NCI-H748 (cell line): Measurements from ENCODE around the gene NDUFAF8.
A peak's percentile ranks its signal among the peaks of the same experiment; 100 is the strongest.

Source experiments
- DNase-seq: peaks from one replicate; lab custom pipeline; 2025; ENCODE audit not compliant: unreplicated experiment; lab: John Stamatoyannopoulos, UW

The NDUFAF8 gene

DNA sequence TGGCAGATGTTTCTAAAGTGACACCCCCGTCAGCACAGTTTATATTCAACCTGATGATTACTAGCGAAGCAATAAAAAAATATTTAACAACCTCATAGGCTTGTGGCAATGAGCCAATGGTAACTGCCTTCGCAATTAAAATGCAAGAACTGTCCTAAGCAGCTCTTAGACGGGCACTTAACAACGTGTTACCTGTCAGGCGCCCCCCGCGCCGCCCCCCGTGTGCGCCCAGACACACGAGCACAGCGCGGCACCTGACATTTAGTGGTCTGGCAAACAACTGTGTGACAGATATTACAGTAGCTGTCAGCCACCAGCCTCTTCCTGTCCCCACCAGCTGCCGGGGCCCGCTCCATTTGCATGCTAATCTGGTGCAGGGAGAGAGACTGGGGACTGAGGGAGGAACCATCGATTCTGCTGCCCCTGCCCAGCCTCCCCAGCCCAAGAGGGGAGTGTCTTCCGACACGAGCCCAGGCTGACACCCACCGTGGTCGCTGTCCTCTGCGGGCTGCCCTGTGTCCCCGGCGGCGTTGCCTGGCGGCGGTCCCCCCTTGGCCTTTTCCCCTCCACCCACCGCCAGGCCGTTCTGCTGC is 12.7 kb downstream of the NDUFAF8 start:
- peak; percentile 96 for DNase-seq

DNA sequence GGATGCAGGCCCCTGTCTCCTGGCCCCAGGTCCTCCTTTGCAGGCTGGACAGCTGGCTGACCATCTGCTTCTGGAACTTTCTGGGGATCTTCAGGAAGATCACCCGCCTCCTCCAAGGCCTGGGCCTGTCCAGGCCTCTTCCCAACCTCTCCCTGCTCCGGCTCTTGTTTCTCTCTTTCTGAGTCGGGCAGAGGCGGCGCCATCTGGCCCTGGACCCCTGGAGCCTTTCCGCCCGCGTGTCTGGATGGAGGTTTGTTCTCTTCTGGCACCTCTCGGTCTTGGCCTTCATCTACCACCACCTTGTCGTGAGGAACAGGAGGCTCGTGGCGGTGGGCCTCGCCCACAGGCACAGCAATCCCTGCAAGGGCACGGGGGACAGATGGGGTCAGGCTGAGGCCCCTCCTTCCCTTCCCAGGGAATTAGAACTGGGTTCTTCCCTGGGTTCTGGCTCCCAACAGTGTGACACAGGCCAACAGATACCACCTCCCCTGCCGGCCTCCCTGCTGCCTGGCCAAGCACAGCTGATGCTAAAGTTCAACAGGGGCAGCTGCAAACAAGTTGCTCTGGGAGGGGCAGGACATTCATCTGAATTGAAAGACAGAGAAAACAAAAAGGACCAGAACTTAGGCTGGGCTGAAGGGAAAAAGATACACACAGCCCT is 13.3 kb downstream of the NDUFAF8 start:
- peak; percentile 22 for DNase-seq

DNA sequence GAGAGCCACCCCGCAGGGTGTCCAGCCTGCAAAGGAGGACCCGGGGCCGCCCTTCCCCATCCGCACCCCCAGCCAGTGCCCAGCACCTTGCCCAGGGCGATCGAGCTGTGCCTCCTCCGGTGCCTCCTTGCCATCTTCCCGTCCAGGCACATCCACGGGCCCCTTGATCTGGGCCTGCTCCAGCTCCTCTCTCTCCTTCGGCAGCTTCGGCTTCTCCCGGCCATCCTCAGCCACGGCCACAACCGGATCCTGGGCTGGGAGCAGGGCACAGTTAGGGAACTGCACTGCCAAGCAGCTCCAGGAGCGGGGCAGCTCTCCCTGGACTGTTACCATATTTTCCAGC is 13.8 kb downstream of the NDUFAF8 start:
- no peak for DNase-seq

DNA sequence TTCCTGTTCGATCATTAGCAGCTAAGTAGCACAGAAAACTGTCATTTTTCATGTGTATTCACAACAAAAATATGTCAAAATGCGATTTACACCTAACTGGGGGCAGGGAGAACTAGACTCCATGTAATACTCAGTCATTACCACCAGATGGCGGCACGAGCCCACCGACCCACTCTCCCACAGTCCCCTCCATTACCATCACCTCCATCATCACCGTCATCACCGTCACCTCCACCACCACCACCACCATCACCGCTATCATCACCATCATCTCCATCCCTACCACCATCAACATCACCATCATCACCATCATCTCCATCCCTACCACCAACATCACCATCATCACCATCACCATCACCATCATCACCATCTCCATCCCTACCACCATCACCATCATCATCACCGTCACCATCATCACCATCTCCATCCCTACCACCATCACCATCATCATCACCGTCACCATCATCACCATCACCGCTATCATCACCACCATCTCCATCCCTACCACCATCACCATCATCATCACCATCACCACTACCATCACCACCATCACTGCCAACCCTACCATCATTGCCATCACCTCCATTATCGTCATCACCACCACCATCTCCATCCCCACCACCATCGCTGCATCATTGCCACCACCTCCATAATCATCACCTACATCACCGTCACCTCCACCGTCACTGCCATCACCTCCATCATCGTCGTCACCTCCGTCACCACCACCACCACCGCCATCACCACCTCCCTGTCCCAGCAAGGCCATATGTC is 14.4 kb downstream of the NDUFAF8 start:
- peak; percentile 31 for DNase-seq

DNA sequence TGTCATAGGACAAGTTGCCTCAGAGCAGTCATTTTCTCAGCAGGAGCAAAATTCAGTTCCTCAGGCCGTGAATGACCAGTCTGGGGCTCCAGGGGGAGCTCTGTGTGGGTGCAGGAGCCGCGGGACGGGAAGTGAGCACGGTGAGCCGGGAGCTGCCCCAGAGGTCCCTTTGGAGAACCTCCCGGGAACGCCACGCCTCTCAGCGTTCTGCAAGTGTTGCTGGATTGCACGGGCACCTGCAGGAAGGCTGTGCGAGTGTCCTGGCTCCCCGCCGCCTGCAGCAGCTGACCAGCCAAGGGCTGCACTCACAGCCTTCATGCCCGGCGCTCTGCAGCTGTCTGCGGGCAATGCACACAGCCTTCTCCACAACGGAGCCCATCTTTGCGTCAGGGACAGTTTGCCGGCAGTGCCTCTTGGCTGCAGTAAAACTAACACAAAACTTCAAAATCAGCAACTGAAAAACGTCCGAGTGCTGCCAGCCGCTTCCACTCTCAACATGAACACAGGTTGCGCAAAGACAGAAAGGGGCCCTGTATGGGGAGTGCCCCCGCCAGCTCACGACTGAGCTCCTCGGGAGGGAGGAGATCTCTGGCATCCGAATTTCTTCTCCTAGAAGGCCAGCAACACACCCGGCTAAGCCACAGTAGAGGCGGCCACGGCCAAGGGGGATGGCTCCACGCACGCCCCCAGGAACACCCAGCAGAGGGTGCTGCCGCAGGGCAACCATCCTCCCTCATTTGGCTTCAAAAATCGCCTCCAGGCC is 16.0 kb downstream of the NDUFAF8 start:
- peak; percentile 72 for DNase-seq

DNA sequence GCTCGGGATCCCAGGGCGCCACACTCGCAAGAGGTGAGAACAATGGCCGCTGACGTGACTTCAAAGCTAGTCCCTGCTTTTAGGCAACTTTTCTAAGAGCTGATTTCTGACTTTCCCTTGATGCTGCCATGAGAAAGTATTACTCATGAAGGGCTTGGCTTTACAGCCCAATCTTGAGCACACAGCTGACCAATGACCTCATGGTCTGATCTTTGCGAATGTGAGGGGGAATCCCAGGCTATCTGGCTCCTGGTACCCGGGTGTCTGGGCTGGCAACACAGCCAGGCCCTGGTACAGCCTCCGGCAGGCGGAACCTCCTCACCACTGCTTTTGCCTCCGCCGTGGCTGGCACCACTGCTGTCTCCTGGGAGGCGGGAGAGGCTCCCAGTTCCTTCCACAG is 17.5 kb downstream of the NDUFAF8 start:
- no peak for DNase-seq

DNA sequence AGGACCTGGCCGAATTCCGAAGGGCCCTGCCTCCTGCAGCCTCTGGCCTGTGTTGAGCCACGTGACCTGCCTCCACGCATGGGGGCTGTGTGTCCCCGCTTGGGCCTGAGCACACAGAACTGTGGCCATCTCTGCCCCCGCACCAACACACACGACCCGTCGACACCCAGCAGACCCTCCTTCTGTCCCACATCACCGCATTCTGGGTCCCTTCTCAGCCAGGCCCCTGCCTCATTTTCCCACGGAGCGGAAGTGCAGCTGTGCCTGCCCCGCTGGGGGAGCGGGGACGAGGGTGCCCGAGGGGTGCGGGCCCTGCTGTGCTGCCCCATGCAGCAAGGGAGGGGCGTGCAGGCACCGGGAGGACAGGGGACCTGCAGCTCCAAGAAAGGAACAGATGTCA is 18.4 kb downstream of the NDUFAF8 start:
- no peak for DNase-seq

DNA sequence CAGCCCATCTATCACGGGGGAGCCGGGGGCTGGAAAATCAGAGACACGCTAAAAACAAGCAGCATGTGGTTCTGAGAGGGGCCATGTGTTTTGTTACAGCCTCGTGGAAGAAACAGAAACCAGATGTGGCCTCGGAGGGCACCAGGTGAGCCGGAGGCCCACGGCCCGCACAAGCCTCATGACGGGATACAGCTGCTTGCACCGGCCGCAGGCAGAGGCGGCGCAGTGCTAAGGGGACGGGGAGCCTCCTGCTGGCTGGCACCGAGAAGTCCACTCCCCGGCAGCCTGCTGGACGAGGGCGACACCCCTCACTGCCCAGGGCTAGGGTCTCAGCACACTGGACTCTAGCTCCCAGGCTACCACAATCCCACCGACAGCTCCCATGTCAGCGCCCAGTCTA is 19.2 kb downstream of the NDUFAF8 start:
- no peak for DNase-seq

DNA sequence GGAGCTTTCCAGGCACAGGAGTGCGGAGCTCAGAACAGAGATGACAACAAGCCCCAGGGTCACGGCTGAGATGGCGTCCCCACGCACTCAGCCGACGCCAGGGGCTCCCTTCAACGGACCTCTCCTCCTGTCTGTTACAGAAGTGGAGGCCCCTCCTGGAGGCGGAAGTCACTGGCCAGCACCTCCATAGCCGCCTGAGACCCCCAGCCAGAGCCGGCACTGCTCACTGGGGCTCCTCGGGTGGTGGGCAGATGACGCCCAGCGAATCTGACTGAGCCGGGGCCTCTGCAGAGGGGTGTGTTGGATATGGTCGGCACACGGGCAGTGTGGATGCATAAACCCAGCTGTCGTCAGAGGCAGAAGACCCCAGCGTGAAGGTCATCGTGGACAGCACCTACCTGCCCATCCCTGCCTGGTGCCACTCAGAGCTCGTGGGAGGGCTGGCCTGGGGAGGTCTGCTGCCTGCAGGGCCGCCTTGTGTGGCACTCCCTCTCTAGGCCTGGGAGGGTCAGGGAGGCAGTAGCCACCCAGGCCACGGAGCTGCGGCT is 20.0 kb downstream of the NDUFAF8 start:
- DNase-seq: no peak

DNA sequence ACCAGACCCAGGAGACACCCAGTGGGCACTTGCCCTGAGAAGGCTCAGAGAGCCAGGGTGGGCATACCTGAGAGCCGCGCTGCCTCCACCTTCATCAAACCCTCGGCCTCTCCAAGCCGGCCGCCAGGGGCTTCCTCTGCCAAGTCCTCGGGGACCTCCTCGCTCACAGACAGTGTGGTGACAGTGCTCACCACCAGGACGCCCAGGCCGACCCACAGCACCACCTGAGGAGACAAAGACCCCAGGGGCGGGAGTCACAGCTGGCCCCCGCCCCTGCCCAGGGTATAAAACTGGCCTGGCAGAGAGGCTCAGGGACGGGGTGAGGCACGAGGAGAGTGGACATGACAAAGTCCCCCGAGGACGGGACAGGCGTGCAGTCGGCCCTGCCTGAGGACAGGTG is 21.1 kb downstream of the NDUFAF8 start:
- DNase-seq: no peak

DNA sequence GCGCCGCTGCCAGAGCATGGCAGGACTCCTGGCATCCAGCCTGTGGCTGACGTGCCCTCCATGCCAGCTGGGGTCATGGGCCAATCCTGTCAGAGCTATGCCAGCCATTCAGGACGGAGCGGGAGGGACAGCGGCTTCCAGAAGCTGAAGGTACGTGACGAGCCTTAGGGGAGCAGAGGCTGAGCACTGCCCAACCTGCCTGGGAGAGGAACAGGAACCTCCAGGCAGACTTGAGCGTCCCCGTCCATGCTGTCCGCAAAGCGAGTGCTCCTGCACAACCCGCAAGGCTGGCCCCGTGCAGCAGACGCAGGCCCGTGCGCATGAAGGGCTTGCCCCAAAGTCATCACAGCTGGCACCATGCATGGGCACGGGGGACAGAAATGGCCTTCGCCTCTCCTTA is 21.5 kb downstream of the NDUFAF8 start:
- no peak for DNase-seq

DNA sequence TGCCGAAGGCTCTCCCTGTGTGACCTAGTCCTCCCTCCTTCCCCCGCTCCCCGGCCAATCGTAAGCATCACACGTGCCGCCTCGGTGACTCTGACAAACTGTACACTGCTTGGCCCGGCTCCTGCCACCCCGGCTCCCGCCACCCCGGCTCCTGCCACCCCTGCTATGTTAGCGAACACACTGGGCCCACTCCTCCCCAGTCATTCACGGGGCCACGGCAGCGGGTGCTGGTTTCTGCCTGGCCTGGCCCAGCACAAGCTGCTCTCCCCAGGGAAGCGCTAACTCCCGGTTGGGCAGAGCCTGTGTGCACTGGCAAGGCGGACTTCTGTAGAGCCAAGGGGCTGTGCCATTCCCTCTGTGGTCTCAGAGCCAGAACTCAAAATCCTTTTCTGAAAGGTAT is 22.0 kb downstream of the NDUFAF8 start:
- no peak for DNase-seq

DNA sequence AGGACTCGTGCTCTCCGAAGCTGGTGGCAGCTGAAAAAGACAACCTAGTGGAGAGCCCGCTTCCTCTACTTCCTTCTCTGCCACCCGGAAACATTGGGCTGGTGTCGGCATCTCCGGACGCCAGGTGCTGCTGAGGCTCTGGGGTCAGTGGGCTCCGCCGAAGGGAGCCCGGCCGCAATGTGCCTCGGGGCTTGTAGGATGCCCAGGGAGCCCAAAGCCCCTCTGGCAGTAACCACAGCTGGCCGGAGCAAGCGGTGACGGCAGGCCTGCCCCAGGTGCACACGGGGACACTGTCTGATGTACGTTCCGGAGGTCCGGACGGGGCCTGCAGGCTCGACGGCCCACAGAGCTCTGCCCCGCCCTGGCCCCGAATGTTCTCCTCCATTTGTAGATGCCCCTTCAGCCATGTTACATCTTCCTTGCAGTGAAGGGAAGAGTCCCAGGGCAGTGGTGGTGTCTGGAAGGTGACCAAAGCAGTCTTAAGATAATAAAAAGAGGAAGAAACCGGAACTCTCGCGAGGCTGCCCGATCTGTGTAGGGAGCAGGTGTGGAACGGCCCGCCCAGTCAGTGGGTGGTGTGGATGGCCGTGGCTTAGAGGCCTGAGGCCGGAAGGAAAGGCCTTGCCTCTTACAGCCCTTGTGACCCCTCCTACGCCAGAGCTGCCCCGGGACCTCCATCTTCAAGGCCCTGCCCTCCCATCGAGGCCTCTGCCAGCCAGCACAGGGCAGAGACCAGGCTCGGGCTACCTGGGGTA is 22.6 kb downstream of the NDUFAF8 start:
- DNase-seq: no peak

DNA sequence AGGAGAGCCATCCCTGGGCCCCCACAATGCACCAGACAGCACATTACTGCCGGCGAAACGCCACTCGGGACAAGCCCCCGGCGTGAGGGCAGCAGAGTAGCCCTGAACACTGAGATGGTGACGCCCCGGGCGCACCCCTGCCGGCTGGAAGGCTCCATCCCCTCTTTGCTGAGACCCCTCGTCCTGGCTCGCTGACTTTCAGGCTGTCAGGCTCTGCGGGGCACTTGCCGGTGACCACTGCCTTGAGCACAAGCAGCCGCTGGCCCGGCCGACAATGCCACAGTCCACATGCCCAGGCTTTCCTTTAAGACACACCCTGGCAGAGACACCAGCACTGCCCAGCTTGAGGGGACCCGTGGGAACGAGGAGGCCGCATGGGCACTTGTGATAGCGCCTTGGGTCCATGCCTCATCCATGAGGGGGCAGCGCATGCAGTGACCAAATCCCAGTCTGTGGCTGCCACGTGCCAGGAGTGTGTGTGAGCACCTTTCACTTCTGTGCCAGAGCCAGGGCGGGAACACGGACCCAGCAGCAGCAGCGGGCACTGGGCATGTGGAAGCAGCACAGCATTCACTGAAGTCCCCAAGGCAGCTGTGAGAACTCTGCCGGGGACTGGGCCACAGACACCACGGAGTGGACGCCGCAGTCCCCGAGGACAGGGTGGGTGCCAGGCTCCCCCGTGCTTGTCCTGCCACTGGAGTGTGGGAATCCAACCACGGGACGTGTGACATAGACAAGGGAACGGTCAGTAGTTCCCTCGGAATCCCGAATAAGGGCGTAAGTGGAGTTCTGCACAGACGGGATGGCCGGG is 24.5 kb downstream of the NDUFAF8 start:
- DNase-seq: no peak

DNA sequence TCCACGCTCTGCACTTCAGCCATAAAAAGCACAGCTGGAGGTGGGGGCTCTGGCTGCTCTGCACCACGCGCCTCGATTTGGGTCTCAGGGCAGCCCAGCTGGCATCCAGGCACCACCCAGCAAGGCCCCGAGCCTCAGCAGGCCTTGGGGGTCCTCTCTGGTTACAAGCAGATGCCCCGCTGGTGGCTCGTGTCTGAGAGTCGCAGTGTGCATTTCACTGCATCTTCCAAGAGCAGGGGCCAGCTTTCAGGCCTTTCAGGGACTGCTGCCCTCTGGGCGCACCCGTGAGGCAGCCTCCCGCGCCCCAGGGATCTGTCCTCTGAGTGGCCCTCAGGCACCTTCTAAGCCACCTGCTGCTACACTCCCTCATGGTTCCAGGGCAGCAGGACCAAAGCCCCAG is 25.5 kb downstream of the NDUFAF8 start:
- no peak for DNase-seq

DNA sequence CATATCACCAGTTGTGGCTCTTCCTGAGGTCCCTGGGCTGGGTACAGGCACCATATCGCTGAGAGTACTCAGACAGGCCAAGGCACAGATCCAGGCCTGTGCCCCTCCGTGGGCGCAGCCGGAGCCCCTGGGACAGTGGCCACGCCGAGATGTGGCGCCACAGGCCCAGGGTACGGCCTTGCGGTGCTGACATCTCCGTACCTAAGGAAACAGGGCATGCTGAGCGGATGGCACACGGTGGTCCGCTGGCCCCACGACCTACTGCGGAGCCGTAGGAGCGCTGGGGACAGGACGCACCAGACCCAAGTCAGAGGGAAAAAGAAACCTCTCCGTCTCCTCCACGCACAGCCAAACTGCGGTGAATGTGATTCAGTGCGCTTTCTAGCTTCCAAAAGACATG is 26.5 kb downstream of the NDUFAF8 start:
- no peak for DNase-seq

DNA sequence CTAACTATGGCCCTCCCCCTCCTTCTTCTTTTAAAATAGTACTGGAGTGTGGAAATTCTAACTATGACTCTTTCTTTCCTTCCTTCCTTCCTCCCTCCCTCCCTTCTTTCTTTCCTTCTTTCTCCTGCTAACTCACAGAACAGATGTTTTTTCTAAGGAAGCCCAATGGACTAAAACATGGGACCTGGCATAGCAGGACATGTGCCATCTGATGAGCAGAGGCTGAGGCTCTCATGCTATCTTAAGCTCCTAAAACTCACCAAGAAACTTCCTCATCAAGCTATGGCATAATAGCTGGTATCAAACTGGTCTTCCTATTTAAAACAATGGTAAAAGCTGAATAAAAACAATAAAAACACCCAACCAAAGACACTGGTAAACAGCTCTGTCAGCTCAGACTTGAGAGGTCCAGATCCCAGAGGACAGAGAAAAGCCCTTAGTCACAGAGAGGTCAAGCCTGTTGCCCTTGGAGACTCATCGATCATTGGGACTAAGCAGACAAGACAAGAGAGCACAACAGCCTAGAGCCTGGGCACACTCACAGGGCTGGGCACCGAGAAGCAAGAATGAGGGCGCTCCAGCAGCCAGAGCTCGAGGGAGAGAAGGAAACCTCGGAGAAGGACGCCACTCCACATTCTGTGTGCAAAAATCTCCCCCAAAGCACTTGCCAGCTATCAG is 28.4 kb downstream of the NDUFAF8 start:
- no peak for DNase-seq

DNA sequence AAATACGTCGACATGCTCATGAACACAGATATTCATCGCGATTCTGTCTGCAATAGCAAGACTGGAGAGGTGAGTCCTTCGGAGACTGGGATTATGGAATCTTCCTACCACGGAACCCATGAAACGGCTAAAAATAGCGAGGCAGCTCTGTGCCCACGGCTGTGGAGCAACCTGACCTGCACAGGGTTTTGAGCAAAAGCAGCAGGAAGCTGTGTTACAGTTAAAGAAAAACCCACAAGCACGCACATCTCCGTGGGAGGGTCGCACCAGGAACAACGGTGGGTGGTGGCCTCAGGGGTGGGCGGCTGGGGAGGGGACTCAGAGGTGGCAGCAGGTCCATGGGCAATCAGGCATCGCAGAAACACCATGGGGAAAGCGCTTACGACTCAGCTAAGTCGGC is 31.2 kb downstream of the NDUFAF8 start:
- no peak for DNase-seq

DNA sequence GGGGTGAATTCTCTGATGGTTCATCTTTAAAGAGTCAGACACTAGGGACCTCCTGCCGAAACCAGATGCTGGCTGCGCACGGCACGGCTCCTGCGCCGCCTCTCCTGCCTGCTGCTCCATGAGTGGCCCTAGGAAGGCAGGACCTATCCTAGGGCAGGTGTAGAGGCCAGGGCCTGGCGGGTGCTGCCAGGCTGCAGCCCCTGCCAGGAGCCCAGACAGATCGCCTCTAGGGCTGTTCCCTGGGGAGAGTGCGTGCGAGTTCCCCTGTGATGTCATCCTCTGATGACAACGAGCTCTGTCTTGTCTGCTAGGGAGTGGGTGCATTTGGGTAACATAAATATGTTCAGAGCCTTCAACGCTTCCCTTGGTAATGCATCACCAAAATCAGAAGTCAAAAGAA is 32.1 kb downstream of the NDUFAF8 start:
- no peak for DNase-seq
